ENCODE results near the gene KLHL22. TPM values are rescaled to one million over a fixed set of nuclear protein-coding genes. Genes with fewer than 3 reads are reported as not detected.
"Not testable (repeated sequence)": the region's sequence is repeated elsewhere in the genome, so short reads cannot be mapped to it uniquely, and the experiment has no call there.

The KLHL22 gene
- total RNA-seq, 2 donors from 2014 or later, result 45.1 to 51.3 TPM

DNA sequence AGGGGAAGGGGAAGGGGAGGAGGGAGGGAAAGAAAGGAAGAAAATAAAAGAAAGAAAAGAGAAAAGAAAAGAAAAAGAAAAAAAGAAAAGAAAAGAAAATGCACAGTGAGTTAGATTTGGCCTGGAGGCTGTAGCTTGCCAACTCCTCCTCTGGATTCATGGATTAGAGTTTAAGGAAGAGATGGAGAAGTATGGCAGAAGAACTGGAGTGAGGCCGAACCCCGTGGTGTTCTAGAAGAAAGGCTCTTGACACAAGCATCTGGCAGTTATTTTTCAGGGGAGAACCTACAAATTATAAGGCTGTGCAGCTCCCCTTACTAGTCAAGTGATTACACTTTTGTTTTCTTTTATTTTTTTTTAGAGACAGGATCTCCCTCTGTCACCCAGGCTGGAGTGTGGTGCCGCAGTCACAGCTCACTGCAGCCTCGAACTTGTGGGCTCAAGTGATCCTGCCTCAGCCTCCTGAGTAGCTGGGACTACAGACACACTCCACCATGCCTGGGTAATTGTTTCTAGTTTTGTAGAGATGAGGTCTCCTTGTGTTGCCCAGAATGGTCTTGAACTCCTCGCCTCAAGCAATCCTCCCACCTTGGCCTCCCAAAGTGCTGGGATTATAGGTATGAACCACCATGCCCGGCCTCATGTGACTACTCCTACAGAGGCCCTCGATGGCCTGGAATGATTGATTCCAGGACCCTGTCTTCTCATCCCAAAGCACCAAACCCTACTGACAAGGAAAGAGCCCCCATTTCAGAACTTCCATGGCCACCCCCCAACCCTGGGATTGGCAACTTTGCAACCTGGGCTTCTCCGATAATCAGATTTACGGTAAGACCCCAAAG is 82.2 kb downstream of the KLHL22 start:
- no peaks in the 10 kb centered on the region for H3K4me1 ChIP-seq (replicated peaks)
- H3K27me3 ChIP-seq (replicated peaks; ENCODE audit: insufficient read depth), result no peaks in the 10 kb centered on the region
- no peak for DNase-seq (ENCODE audit: low spot score)
- 92% methylated on average over 9 of the region's 9 CpGs for WGBS
- no peak overlapping the region for H3K27ac ChIP-seq
- no peak overlapping the region for H3K4me3 ChIP-seq
- no peaks in the 10 kb centered on the region for H3K9me3 ChIP-seq
- intact Hi-C loops (cut with DNase I), result loop anchor here (10.0 kb wide), 1 partner anchor 281 kb away; no protein-coding TSS in a partner anchor
- H3K36me3 ChIP-seq, result no peaks in the 10 kb centered on the region
- TF ChIP-seq POLR2A (IDR thresholded peaks at IDR 0.05) (no peak), POLR2AphosphoS5 (IDR thresholded peaks at IDR 0.05) (no peak)
- TF ChIP-seq, protein P1, sequence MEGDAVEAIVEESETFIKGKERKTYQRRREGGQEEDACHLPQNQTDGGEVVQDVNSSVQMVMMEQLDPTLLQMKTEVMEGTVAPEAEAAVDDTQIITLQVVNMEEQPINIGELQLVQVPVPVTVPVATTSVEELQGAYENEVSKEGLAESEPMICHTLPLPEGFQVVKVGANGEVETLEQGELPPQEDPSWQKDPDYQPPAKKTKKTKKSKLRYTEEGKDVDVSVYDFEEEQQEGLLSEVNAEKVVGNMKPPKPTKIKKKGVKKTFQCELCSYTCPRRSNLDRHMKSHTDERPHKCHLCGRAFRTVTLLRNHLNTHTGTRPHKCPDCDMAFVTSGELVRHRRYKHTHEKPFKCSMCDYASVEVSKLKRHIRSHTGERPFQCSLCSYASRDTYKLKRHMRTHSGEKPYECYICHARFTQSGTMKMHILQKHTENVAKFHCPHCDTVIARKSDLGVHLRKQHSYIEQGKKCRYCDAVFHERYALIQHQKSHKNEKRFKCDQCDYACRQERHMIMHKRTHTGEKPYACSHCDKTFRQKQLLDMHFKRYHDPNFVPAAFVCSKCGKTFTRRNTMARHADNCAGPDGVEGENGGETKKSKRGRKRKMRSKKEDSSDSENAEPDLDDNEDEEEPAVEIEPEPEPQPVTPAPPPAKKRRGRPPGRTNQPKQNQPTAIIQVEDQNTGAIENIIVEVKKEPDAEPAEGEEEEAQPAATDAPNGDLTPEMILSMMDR (IDR thresholded peaks at IDR 0.05), result no peak

DNA sequence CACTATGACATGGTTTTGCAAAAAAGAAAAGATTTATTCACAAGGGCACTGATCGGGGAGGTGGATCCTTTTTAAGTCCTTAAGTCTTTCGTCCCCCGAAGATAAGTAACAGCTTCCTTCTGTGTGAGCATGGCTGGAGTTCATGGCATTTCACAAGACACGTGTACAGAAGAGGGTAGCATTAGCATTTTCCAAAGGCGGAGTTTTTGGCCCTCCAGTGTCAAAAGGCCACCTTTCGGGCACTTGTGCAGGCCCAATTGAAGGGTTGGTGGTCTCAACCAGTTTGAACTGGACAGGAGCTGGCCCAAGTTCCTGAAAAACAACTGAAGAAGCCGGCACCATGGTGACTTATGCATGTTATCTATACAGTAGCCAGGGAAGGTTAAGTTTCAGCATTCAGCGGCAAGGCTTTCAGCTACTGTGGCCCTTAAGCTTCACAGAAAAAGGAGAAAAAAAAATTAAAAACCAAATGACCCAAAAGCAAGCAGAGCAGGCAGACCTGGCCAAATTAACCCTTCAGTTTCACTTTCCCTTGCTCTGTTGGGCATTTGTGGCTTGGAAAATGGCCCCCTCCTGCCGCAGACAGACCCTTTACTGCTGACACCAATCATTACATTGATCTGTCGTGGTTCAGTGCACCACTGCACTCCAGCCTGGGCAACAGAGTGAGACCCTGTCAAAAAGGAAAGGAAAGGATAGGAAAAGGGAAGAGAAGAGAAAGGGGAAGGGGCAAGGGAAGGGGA is 83.0 kb downstream of the KLHL22 start:
- Histone ChIP-seq H3K27me3 (replicated peaks; ENCODE audit: insufficient read depth) (no peaks in the 10 kb centered on the region), H3K36me3 (no peaks in the 10 kb centered on the region), H3K4me1 (replicated peaks) (no peaks in the 10 kb centered on the region), H3K9me3 (no peaks in the 10 kb centered on the region), H3K4me3 (no peak overlapping the region), H3K27ac (no peak overlapping the region)
- WGBS, result 67% methylated on average over 10 of the region's 10 CpGs
- intact Hi-C loops (cut with DNase I), result loop anchor here (10.0 kb wide), 1 partner anchor 282 kb away; no protein-coding TSS in a partner anchor
- TF ChIP-seq POLR2AphosphoS5 (IDR thresholded peaks at IDR 0.05) (no peak), POLR2A (IDR thresholded peaks at IDR 0.05) (no peak)
- TF ChIP-seq, protein P1 (IDR thresholded peaks at IDR 0.05), result no peak
- DNase-seq (ENCODE audit: low spot score), result no peak

DNA sequence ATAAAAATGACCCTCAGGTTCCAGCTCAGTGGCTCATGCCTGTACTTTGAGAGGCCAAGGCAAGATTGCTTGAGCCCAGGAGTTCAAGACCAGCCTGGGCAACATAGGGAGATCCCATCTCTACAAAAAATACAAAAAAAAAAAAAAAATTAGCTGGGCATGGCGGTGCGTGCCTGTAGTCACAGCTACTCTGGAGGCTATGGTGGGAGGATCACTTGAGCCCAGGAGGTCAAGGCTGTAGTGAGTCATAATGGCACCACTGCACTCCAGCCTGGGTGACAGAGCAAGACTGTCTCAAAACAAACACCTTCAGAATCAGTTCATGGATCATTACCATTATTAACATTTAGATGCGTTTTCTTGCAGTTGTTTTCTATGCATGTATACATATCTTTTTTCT is 86.2 kb downstream of the KLHL22 start:
- H3K36me3 ChIP-seq; H3K4me1 ChIP-seq (replicated peaks); intact Hi-C loops (cut with DNase I); H3K27ac ChIP-seq; H3K9me3 ChIP-seq; DNase-seq (ENCODE audit: low spot score); H3K27me3 ChIP-seq (replicated peaks; ENCODE audit: insufficient read depth); H3K4me3 ChIP-seq: not testable (repeated sequence)
- WGBS, result 93% methylated on average over 3 of the region's 3 CpGs

DNA sequence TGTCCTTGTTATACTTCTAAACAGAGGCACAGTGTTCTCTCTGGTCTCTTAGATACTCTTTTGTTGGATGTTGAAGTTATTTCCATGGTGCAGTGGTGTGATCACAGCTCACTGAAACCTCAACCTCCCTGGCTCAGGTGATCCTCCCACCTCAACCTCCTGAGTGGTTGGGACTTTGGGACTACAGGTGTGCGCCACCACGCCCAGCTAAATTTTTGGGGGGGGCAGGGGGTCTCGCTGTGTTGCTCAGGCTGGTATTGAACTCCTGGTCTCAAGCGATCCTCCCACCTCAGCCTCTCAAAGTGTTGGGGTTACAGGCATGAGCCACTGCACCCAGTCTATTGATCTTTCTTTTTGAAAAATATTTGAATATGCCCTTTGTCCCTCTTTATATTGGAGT is 86.7 kb downstream of the KLHL22 start:
- no peaks in the 10 kb centered on the region for H3K27me3 ChIP-seq (replicated peaks; ENCODE audit: insufficient read depth)
- WGBS, result 94% methylated on average over 4 of the region's 4 CpGs
- no peaks in the 10 kb centered on the region for H3K9me3 ChIP-seq
- H3K4me3 ChIP-seq, result no peak overlapping the region
- no peak for DNase-seq (ENCODE audit: low spot score)
- no peaks in the 10 kb centered on the region for H3K36me3 ChIP-seq
- H3K27ac ChIP-seq, result no peak overlapping the region
- intact Hi-C loops (cut with DNase I), result no loop called here
- TF ChIP-seq POLR2A (IDR thresholded peaks at IDR 0.05) (no peak), POLR2AphosphoS5 (IDR thresholded peaks at IDR 0.05) (no peak)
- TF ChIP-seq, protein P1 (IDR thresholded peaks at IDR 0.05), result no peak
- no peaks in the 10 kb centered on the region for H3K4me1 ChIP-seq (replicated peaks)

DNA sequence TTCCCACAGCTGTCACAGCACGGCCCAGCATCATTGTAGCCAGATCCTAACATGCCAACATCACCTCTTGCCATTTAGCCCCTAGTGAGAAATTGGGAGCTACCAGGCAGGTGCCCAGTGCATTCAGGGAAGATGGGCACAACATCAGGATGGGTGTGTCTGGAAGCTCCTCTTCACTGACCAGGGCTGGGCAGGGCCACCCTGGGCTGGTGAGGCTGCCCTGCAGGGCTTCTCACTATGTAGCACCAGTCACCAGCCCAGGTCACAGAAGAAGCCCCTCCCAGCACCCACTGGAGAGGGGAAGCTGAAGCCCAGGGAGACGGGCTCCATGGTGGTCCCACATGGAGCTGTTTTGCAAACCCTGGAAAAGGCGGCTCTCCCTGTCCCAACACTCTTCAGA is 87.8 kb downstream of the KLHL22 start:
- TF ChIP-seq POLR2A (IDR thresholded peaks at IDR 0.05) (no peak), POLR2AphosphoS5 (IDR thresholded peaks at IDR 0.05) (no peak)
- TF ChIP-seq, protein P1 (IDR thresholded peaks at IDR 0.05), result no peak
- Histone ChIP-seq H3K27me3 (replicated peaks; ENCODE audit: insufficient read depth) (no peaks in the 10 kb centered on the region), H3K4me3 (no peak overlapping the region), H3K4me1 (replicated peaks) (no peaks in the 10 kb centered on the region), H3K36me3 (no peaks in the 10 kb centered on the region), H3K27ac (no peak overlapping the region), H3K9me3 (no peaks in the 10 kb centered on the region)
- intact Hi-C loops (cut with DNase I), result no loop called here
- WGBS, result 89% methylated on average over 3 of the region's 3 CpGs
- DNase-seq (ENCODE audit: low spot score), result no peak
